Body of pancreas (tissue), 4 donors: ENCODE results near the gene SLC6A13. TPM values are rescaled to one million over a fixed set of nuclear protein-coding genes. Genes with fewer than 3 reads are reported as not detected.
A peak's percentile ranks its signal among the peaks of the same experiment; 100 is the strongest.

Source experiments
- ATAC-seq: fragments of 150-250 bp; one replicate; pipeline ENCODE4 v1.9.1; 2016
- DNase-seq, 4 donors: peaks; one replicate each; pipeline ENCODE4 v3.0.0-alpha.2; 2019
- H3K27ac ChIP-seq, 4 donors: fragments of 200-600 bp; sonication (generic); 1 replicate in 3 of 4; 2 replicates in 1 of 4; pipeline versions ENCODE4 v1.5.1 to v1.6.1; 2016 to 2019; ENCODE audit warnings: mild to moderate bottlenecking in 1 of 4, mixed read lengths in 1 of 4, moderate library complexity in 1 of 4
- H3K27me3 ChIP-seq, 2 donors: fragments of 200-600 bp; sonication (generic); one replicate each; pipeline ENCODE4 v1.6.0; 2016; ENCODE audit warnings: mild to moderate bottlenecking in 1 of 2
- H3K36me3 ChIP-seq, 2 donors: fragments of 200-600 bp; sonication (generic); replicated peaks in 1 of 2; 2 replicates each; pipeline ENCODE4 v1.5.1; 2016; ENCODE audit warnings: low read depth in 2 of 2; ENCODE audit not compliant: insufficient read depth in 1 of 2
- H3K4me1 ChIP-seq: fragments of 200-600 bp; sonication (generic); one replicate; pipeline ENCODE4 v1.6.0; 2016
- H3K4me3 ChIP-seq, 2 donors: fragments of 200-600 bp; sonication (generic); 1 replicate in 1 of 2; 2 replicates in 1 of 2; pipeline ENCODE4 v1.5.1; 2016 to 2019
- H3K9me3 ChIP-seq, 3 donors: fragments of 200-600 bp; sonication (generic); 1 replicate in 2 of 3; 2 replicates in 1 of 3; pipeline ENCODE4 v1.5.1; 2016
- CTCF ChIP-seq, 7 experiments: fragments of 450-650 bp in 4 of 7; fragments of 200-600 bp in 3 of 7; sonication (generic) in 3 of 7; IDR thresholded peaks; one replicate each; pipeline ENCODE4 v1.5.1; 2016 to 2019; ENCODE audit warnings: antibody characterized with exemption in 7 of 7
- POLR2A ChIP-seq, 3 donors: fragments of 450-650 bp; IDR thresholded peaks; one replicate each; pipeline ENCODE4 v1.6.1; 2016; ENCODE audit warnings: antibody characterized with exemption in 3 of 3, mild to moderate bottlenecking in 2 of 3
- WGBS, 2 donors: methylation state at CpG; one replicate each; pipeline ENCODE4 v1.1.5; 2017; 5-methylcytosine and 5-hydroxymethylcytosine counted together
- intact Hi-C: fragments of 100-400 bp; cut with DNase I; formaldehyde crosslinking; loops from one replicate; pipeline ENCODE4 v1.15.1; 2023
- total RNA-seq, 2 donors: library from RNA; depleted of rRNA; stranded (reverse); fragments of >200 nt; gene quantifications; one replicate each; pipeline ENCODE4 v1.1.0, GENCODE V29; 2016

The SLC6A13 gene
- total RNA-seq, 2 donors from 2014 or later, result not detected

DNA sequence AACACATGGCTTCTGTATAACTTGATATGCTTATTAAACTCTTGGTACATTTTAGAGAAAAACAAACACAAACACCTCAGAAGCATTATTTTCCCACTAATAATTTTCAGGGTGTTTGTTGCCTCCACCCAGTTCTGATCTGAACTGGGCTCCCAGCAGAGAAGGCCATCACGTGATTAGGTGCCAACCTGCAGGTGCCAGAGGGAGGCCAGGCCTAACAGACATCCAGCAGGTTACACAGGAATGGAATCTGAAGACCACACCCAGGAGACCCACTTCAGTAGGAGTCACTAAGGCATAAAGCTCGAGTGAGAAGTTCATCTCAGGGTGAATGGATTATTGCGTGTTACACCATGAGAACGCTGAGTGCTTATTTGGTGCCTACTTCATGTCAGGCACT, 57.6 kb downstream of the SLC6A13 start:
- Histone ChIP-seq H3K4me3 (no peak overlapping the region), H3K9me3 (no peaks in the 10 kb centered on the region), H3K27me3 (no peaks in the 10 kb centered on the region), H3K27ac (no peak overlapping the region), H3K4me1 (peaks cover 21% of the 10 kb centered on the region), H3K36me3 (no peaks in the 10 kb centered on the region)
- DNase-seq (no peak), ATAC-seq (no peak)
- WGBS, 2 donors, result 76 to 82% methylated on average over 4 of the region's 4 CpGs
- intact Hi-C loops, result no loop called here
- TF ChIP-seq CTCF (IDR thresholded peaks at IDR 0.05), result no peak
- TF ChIP-seq POLR2A (IDR thresholded peaks at IDR 0.05), result no peak

DNA sequence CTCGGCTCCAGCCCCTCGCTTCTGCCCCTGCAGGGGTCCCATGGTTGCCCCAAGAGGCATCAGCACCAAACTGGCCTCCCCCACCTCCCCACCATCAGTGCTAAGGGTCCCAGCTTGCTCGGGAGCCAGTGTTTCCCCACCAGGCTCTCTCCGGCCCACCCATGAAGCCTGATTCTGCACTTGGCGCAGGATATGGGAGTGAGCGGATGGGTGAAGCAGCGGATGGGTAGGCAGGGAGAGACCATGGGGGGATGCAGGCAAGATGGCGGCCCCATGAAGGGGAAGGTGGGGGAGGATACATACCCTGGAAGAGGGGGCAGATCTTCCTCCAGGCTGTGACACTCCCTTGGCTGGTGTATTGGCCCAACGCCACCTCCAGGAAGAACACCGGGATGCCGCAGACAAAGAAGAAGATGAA, 58.4 kb downstream of the SLC6A13 start:
- Histone ChIP-seq H3K4me1 (peaks cover 21% of the 10 kb centered on the region), H3K27ac (no peak overlapping the region), H3K9me3 (no peaks in the 10 kb centered on the region), H3K4me3 (no peak overlapping the region), H3K36me3 (no peaks in the 10 kb centered on the region), H3K27me3 (no peaks in the 10 kb centered on the region)
- intact Hi-C loops, result no loop called here
- 83 to 93% methylated on average over 10 to 11 of the region's 11 CpGs for WGBS, 2 donors
- DNase-seq (no peak), ATAC-seq (no peak)
- TF ChIP-seq CTCF (IDR thresholded peaks at IDR 0.05) (no peak), POLR2A (IDR thresholded peaks at IDR 0.05) (no peak)

DNA sequence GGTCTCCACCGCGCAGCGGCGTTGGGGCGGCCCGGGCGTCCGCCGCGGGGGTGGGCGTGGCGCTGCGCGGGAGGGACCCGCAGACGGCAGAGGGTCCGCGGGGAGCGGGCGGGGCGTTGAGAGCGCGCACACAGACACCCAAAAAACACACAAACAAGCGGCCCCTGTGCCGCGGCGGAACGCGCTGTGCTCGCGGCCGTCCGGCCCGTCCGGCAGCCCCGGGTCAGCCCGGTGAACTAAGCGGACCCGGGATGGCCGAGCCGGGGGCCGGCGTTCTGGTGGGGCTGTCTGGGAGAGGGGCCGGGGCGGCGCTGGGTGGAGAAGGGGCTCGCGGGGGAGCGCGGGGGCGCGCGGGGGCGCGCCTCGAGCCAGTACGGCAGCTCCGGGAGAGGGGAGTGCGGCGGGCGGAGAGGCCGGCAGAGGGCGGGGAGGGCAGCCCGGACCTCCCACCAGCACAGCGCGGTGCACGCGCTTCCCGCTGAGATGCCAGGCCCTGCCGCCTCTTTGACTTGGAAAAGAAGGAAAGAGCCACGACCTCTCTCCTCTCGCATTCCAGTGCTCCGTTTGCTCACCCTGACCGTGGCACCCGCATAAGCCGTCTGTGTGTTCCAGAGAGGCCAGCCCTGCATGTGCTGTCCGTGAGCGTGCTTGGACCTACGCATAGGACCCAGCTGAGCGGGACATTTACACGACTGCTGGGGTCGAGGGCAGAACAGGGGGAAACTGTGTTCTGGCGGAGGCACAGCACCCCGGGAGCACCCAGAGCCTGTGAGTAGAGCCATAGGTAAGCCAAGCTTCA, 59.0 kb downstream of the SLC6A13 start:
- peak overlapping the region in 1 of 2 donors; percentile 26 for H3K4me3 ChIP-seq
- intact Hi-C loops, result no loop called here
- H3K27me3 ChIP-seq, result no peaks in the 10 kb centered on the region
- ATAC-seq (no peak), DNase-seq (peak in 3 of 4 donors; percentile 25 to 62 (median 26))
- peaks cover 27% of the 10 kb centered on the region for H3K4me1 ChIP-seq
- H3K36me3 ChIP-seq, result no peaks in the 10 kb centered on the region
- 30 to 66% methylated on average over 20 to 69 of the region's 84 CpGs for WGBS, 2 donors
- TF ChIP-seq CTCF (IDR thresholded peaks at IDR 0.05), result peak in 2 of 7 experiments; percentile 15 to 36
- TF ChIP-seq POLR2A (IDR thresholded peaks at IDR 0.05), result no peak
- no peak overlapping the region for H3K27ac ChIP-seq
- H3K9me3 ChIP-seq, result no peaks in the 10 kb centered on the region

DNA sequence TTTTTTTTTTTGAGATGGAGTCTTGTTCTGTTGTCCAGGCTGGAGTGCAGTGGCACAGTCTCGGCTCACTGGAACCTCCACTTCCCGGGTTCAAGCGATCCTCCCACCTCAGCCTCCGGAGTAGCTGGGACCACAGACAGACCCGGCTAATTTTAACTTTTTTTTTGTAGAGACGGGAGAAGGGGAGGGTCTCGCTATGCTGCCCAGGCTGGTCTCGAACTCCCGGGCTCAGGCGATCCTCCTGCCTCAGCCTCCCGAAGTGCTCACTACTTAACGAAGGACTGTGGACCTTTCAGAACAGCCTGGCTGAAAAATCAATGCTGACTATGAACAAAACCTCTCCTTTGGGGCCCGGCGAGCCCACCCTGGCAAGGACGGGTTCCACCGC, 59.6 kb downstream of the SLC6A13 start:
- 75 to 88% methylated on average over 11 to 13 of the region's 16 CpGs for WGBS, 2 donors
- no peak for ATAC-seq
- Histone ChIP-seq H3K4me1 (peaks cover 33% of the 10 kb centered on the region), H3K27ac (no peak overlapping the region), H3K27me3 (no peaks in the 10 kb centered on the region), H3K4me3 (no peak overlapping the region), H3K9me3 (no peaks in the 10 kb centered on the region), H3K36me3 (no peaks in the 10 kb centered on the region)
- intact Hi-C loops, result no loop called here
- no peak for DNase-seq
- TF ChIP-seq CTCF (IDR thresholded peaks at IDR 0.05), result no peak
- TF ChIP-seq POLR2A (IDR thresholded peaks at IDR 0.05), result no peak
